MCF 10A (cell line): ENCODE data around the gene ANKMY1. TPM values are rescaled to one million over a fixed set of nuclear protein-coding genes. Genes with fewer than 3 reads are reported as not detected.

Experiments used
- BruUV-seq: library from RNA; stranded (reverse); fragments of 400-500 nt; replicated peaks from 2 replicates; lab custom pipeline; 2021; lab: Mats Ljungman, UMichigan
- CTCF ChIA-PET: fragments of 300-600 bp; sonication (Branson Sonifier 250); formaldehyde crosslinking; extraction: SDS; loops from one replicate; lab custom pipeline; 2021; ENCODE audit warnings: antibody characterized with exemption, inconsistent platforms; lab: Yijun Ruan, JAX
- POLR2A ChIA-PET: fragments of 300-600, 350-650 bp; sonication (Branson Sonifier 250); formaldehyde crosslinking; extraction: SDS; loops from one replicate; lab custom pipeline; 2020; ENCODE audit warnings: antibody characterized with exemption, inconsistent platforms; lab: Yijun Ruan, JAX
- DNase-seq: peaks from one replicate; pipeline ENCODE4 v3.0.0-alpha.2; 2018; ENCODE audit not compliant: unreplicated experiment
- H3K27ac Mint-ChIP-seq: one replicate; pipeline ENCODE4 v1.8.0; 2022; ENCODE audit warnings: mild to moderate bottlenecking, low read depth, mixed read lengths; ENCODE audit not compliant: unreplicated experiment
- H3K27me3 Mint-ChIP-seq: one replicate; pipeline ENCODE4 v1.8.0; 2022; ENCODE audit warnings: mixed read lengths; ENCODE audit not compliant: insufficient read depth, unreplicated experiment
- H3K36me3 Mint-ChIP-seq: one replicate; pipeline ENCODE4 v1.8.0; 2022; ENCODE audit warnings: mild to moderate bottlenecking, moderate library complexity, mixed read lengths; ENCODE audit not compliant: insufficient read depth, unreplicated experiment
- H3K4me1 Mint-ChIP-seq: one replicate; pipeline ENCODE4 v1.8.0; 2022; ENCODE audit warnings: mixed read lengths; ENCODE audit not compliant: insufficient read depth, unreplicated experiment
- H3K4me3 Mint-ChIP-seq: one replicate; pipeline ENCODE4 v1.8.0; 2022; ENCODE audit warnings: mild to moderate bottlenecking, moderate library complexity, mixed read lengths; ENCODE audit not compliant: unreplicated experiment
- H3K9me3 Mint-ChIP-seq: one replicate; pipeline ENCODE4 v1.8.0; 2022; ENCODE audit warnings: mixed read lengths; ENCODE audit not compliant: unreplicated experiment
- CTCF ChIP-seq: fragments of 200-600 bp; IDR thresholded peaks from one replicate; pipeline ENCODE4 v1.8.0; 2022; ENCODE audit warnings: antibody characterized with exemption, mild to moderate bottlenecking; ENCODE audit not compliant: unreplicated experiment
- intact Hi-C: fragments of 100-400 bp; cut with micrococcal nuclease; formaldehyde crosslinking; loops from 2 replicates; pipeline ENCODE4 v1.14.1; 2022
- total RNA-seq: library from RNA; stranded (reverse); gene quantifications from 2 replicates; pipeline ENCODE4 v1.2.3, GENCODE V29; 2022

The ANKMY1 gene
- total RNA-seq, 1 experiment from 2014 or later: 22.2 TPM

- POLR2A ChIA-PET: interaction anchor here (0.5 to 0.8 kb wide), 2 partner anchors 73 to 211 kb away, joined by 3 to 4 read pairs; no protein-coding TSS in a partner anchor
- no peak for TF ChIP-seq CTCF
- H3K27me3 Mint-ChIP-seq: no peaks in the 10 kb centered on the region
- CTCF ChIA-PET: interaction anchor here (2.7 kb wide), 1 partner anchor 210 kb away, joined by 20 read pairs; no protein-coding TSS in a partner anchor
- peaks cover 6% of the 10 kb centered on the region for H3K36me3 Mint-ChIP-seq
- H3K4me1 Mint-ChIP-seq: no peaks in the 10 kb centered on the region
- no peak for DNase-seq
- intact Hi-C loops: no loop called here
- no peaks in the 10 kb centered on the region for H3K9me3 Mint-ChIP-seq
- BruUV-seq: no TSS peak
- no peak overlapping the region for H3K27ac Mint-ChIP-seq
- no peak overlapping the region for H3K4me3 Mint-ChIP-seq
Observed at GRCh38 chr2:240442891-240443715, 114.7 kb downstream of the ANKMY1 start.

GRCh38 chr2:240441993-240442411 is 115.8 kb downstream of the ANKMY1 start:
- no peaks in the 10 kb centered on the region for H3K9me3 Mint-ChIP-seq
- POLR2A ChIA-PET: interaction anchor here (0.8 kb wide), 1 partner anchor 209 kb away, joined by 4 read pairs; no protein-coding TSS in a partner anchor
- intact Hi-C loops: no loop called here
- no peak overlapping the region for H3K4me3 Mint-ChIP-seq
- BruUV-seq: no TSS peak
- H3K27ac Mint-ChIP-seq: no peak overlapping the region
- TF ChIP-seq CTCF: no peak
- H3K4me1 Mint-ChIP-seq: peaks cover 6% of the 10 kb centered on the region
- H3K36me3 Mint-ChIP-seq: peaks cover 6% of the 10 kb centered on the region
- CTCF ChIA-PET: interaction anchor here (0.6 to 2.7 kb wide), 4 partner anchors 72 to 292 kb away, joined by 3 to 20 read pairs (median 4); no protein-coding TSS in a partner anchor
- no peak for DNase-seq
- H3K27me3 Mint-ChIP-seq: no peaks in the 10 kb centered on the region

GRCh38 chr2:240441326-240441992 is 116.3 kb downstream of the ANKMY1 start:
- intact Hi-C loops: no loop called here
- CTCF ChIA-PET: interaction anchor here (0.7 to 2.7 kb wide), 3 partner anchors 72 to 291 kb away, joined by 4 to 20 read pairs (median 4); no protein-coding TSS in a partner anchor

More at GRCh38 chr2:240441326-240441992, 116.3 kb downstream of the ANKMY1 start:
- TF ChIP-seq CTCF: no peak
- Mint-ChIP-seq H3K9me3 (no peaks in the 10 kb centered on the region), H3K36me3 (peaks cover 2% of the 10 kb centered on the region), H3K4me1 (peaks cover 6% of the 10 kb centered on the region), H3K27me3 (no peaks in the 10 kb centered on the region), H3K27ac (peak overlapping the region; percentile 27), H3K4me3 (no peak overlapping the region)
- no peak for DNase-seq
- no TSS peak for BruUV-seq
- POLR2A ChIA-PET: no interaction called here
